Retinal pigment epithelial cell (primary cell): Measurements from ENCODE around the gene HTT-AS.

Experiments
- DNase-seq: peaks from one replicate; pipeline ENCODE4 v3.0.0-alpha.2; 2010; ENCODE audit warnings: low read depth
- H3K4me3 ChIP-seq: 2 replicates; pipeline ENCODE4 v1.5.1; 2011; ENCODE audit warnings: mild to moderate bottlenecking, low read length, control low read depth, moderate library complexity
- CTCF ChIP-seq: conservative IDR thresholded peaks from 2 replicates; pipeline ENCODE4 v1.5.1; 2011; ENCODE audit warnings: low read depth, low read length, control low read depth, inconsistent platforms

The HTT-AS gene

GRCh38 chr4:3035249-3035648 is 39.1 kb downstream of the HTT-AS start:
- DNase-seq: no peak
- no peak overlapping the region for H3K4me3 ChIP-seq
- TF ChIP-seq CTCF: no peak

DNA sequence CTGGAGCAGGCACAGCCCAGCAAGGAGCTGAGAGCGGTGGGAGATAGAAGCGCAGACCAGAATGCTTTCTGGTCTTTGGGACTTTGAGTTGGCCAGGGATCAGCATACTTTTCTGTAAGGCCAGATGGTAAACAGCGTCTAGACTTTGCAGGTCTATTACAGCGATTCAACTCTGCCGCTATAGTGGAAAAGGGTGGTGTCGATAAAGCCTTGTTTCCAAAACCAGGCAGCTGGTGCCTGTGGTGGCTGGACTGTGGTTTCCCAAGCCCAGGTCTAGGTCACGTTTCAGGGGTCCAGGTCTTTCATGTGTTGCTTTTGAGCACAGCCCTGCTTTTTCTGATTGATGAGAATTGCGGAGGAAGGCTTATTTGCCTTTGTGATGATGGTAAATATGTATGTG is 40.1 kb downstream of the HTT-AS start:
- H3K4me3 ChIP-seq: no peak overlapping the region
- no peak for DNase-seq
- no peak for TF ChIP-seq CTCF

GRCh38 chr4:3031357-3032082 is 42.8 kb downstream of the HTT-AS start:
- no peak overlapping the region for H3K4me3 ChIP-seq
- TF ChIP-seq CTCF: no peak
- DNase-seq: no peak

DNA sequence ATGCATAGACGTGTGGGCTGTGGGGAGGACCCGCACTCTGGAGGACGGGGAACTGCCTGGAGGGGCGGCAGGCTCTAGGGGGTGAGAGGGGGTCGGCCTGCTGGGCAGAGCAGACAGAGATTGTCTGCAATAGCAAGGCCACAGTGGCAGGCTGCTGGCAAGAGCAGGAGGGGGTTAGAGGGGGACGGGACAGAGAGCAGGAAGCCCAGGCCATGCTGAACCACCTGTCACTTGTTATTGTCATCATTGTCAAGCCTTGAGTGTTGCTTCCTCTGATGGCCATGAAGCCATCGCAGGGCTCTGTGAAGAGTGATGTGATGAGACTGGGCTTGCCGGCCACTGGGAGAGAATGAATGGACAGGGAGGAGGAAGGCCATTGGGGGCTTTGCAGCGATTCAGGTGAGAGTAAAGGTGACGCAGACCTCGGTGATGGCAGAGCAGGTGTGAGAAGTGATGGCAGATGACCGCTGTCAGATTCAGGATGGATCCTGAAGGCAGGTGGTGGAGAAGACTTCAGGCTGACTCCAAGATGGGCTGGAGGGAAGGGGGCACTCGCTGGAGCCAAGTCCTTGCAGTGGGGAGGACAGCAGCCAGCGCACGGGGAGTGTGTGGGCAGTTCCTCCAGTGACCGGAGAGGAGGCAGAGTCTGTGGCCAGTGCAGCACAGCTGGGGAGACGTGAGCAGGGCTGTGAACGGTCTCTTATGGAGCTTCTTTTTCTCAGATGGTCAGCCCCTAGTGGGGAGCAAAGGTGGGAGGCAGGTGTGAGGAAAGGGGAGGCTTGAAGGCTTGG is 43.6 kb downstream of the HTT-AS start:
- H3K4me3 ChIP-seq: no peak overlapping the region
- DNase-seq: no peak
- no peak for TF ChIP-seq CTCF

DNA sequence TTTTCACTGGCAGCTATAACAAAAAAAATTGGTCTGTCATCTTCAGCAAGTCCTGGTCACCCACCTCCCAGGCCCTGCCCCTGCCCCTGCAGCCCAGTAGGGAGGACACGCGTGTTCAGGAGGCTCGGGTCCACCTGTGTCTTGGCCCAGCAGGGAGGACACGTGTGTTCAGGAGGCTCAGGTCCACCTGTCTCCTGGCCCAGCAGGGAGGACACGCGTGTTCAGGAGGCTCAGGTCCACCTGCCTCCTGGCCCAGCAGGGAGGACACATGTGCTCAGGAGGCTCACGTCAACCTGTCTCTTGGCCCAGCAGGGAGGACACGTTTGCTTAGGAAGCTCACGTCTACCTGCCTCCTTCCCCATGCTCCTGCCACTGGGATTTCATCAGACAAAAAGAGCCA is 44.9 kb downstream of the HTT-AS start:
- no peak for DNase-seq
- H3K4me3 ChIP-seq: no peak overlapping the region
- TF ChIP-seq CTCF: no peak

DNA sequence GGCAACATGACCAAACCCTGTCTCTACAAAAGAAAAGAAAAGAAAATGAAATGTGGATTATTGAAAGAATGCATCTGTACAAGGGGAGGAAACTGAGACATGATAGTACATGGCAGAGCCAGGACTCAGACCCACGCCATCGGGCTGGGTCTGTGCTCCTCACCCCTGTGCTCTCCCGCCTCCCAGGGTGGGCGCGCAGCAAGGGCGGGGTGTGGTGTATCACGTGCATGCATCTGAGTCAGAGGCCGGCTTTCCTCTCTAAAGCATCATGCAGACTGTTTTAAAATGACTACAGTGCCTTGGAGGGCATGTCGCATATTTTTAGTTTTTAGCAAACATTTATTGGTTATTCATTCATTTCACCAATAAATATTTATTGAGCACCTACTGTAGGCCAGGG is 47.8 kb downstream of the HTT-AS start:
- TF ChIP-seq CTCF: no peak
- H3K4me3 ChIP-seq: no peak overlapping the region
- DNase-seq: no peak

GRCh38 chr4:3025881-3026280 is 48.5 kb downstream of the HTT-AS start:
- H3K4me3 ChIP-seq: no peak overlapping the region
- TF ChIP-seq CTCF: no peak
- no peak for DNase-seq
